HepG2 (cell line): ENCODE data around the gene UBE3D. TPM values are rescaled to one million over a fixed set of nuclear protein-coding genes. Genes with fewer than 3 reads are reported as not detected.

Experiments
- AHR ChIP-seq: IDR thresholded peaks from 2 replicates; pipeline ENCODE4 v1.6.1; 2018; ENCODE audit warnings: missing genetic modification reagents, missing compliant biosample characterization
- AKAP8 ChIP-seq: sonication (generic); formaldehyde crosslinking; IDR thresholded peaks from 2 replicates; pipeline ENCODE4 v1.5.1; 2020; ENCODE audit warnings: mild to moderate bottlenecking, missing genetic modification reagents
- EED ChIP-seq: sonication (generic); formaldehyde crosslinking; IDR thresholded peaks from 2 replicates; pipeline ENCODE4 v1.5.0; 2020; ENCODE audit warnings: mild to moderate bottlenecking, missing genetic modification reagents
- FOXM1 ChIP-seq: sonication (generic); formaldehyde crosslinking; IDR thresholded peaks from 2 replicates; pipeline ENCODE4 v1.5.0; 2020; ENCODE audit warnings: missing genetic modification reagents
- JUND ChIP-seq: sonication (generic); formaldehyde crosslinking; IDR thresholded peaks from 2 replicates; pipeline ENCODE4 v1.8.0; 2022; ENCODE audit warnings: mild to moderate bottlenecking, missing genetic modification reagents
- NAIF1 ChIP-seq: sonication (generic); formaldehyde crosslinking; IDR thresholded peaks from 2 replicates; pipeline ENCODE4 v1.5.0; 2020; ENCODE audit warnings: mild to moderate bottlenecking, missing genetic modification reagents, borderline replicate concordance
- SRF ChIP-seq: IDR thresholded peaks from 2 replicates; pipeline ENCODE4 v1.6.1; 2011; ENCODE audit warnings: mild to moderate bottlenecking, low read depth, low read length, moderate library complexity
- TCF7 ChIP-seq: sonication (generic); IDR thresholded peaks from 2 replicates; pipeline ENCODE4 v1.6.1; 2016; ENCODE audit warnings: antibody characterized with exemption, low read depth
- TSC22D2 ChIP-seq: sonication (generic); formaldehyde crosslinking; IDR thresholded peaks from 2 replicates; pipeline ENCODE4 v1.5.1; 2020; ENCODE audit warnings: missing genetic modification reagents, mild to moderate bottlenecking, borderline replicate concordance
- U2AF1 ChIP-seq: fragments of 200-400 bp; formaldehyde crosslinking; optimal IDR thresholded peaks from 2 replicates; pipeline ENCODE3; 2017; ENCODE audit warnings: mild to moderate bottlenecking, low read depth, low read length
- ZBTB8A ChIP-seq: sonication (generic); formaldehyde crosslinking; IDR thresholded peaks from 2 replicates; pipeline ENCODE4 v1.4.0; 2020; ENCODE audit warnings: mild to moderate bottlenecking, low read depth, missing genetic modification reagents, borderline replicate concordance
- ZNF383 ChIP-seq: sonication (generic); formaldehyde crosslinking; IDR thresholded peaks from 2 replicates; pipeline ENCODE4 v1.4.0; 2020; ENCODE audit warnings: missing genetic modification reagents, mild to moderate bottlenecking, borderline replicate concordance
- ZNF431 ChIP-seq: sonication (generic); formaldehyde crosslinking; IDR thresholded peaks from 2 replicates; pipeline ENCODE4 v1.9.0; 2022; ENCODE audit warnings: missing genetic modification reagents, low read depth, mild to moderate bottlenecking, borderline replicate concordance
- ZNF776 ChIP-seq: sonication (generic); formaldehyde crosslinking; IDR thresholded peaks from 2 replicates; pipeline ENCODE4 v1.4.0; 2020; ENCODE audit warnings: mild to moderate bottlenecking, missing genetic modification reagents
- ZNF777 ChIP-seq: sonication (generic); formaldehyde crosslinking; IDR thresholded peaks from 2 replicates; pipeline ENCODE4 v1.4.0; 2020; ENCODE audit warnings: missing genetic modification reagents
- ZSCAN31 ChIP-seq: sonication (generic); formaldehyde crosslinking; IDR thresholded peaks from 2 replicates; pipeline ENCODE4 v1.5.0; 2020; ENCODE audit warnings: low read depth, mild to moderate bottlenecking, missing genetic modification reagents
- polyA plus RNA-seq, 8 experiments: library from polyadenylated mRNA; depleted of rRNA in 3 of 8; stranded (reverse) in 7 of 8; unstranded in 1 of 8; fragments of >200 nt; fragmentation: Illumina TruSeq in 4 of 8; extraction: Trizol in 4 of 8; gene quantifications; 2 replicates each; pipeline versions ENCODE4 v1.2.1 to v1.2.3, GENCODE V29; 2011 to 2016; ENCODE audit warnings: low read depth in 4 of 8, missing spikeins in 1 of 8, mixed read lengths in 1 of 8; ENCODE audit not compliant: insufficient read depth in 1 of 8
- total RNA-seq, 5 experiments: library from RNA; depleted of rRNA; stranded (reverse); fragments of >200 nt; fragmentation: Illumina TruSeq; extraction: Trizol; gene quantifications; 2 replicates each; pipeline ENCODE4 v1.2.3, GENCODE V29; 2016; ENCODE audit warnings: low read depth in 1 of 5
- TF ChIP-seq, protein P1 (sequence below), 2 experiments: IDR thresholded peaks; 2 replicates each; pipeline ENCODE4 v1.6.1; 2011 to 2012; ENCODE audit warnings: low read length in 2 of 2, borderline replicate concordance in 1 of 2, low read depth in 1 of 2, mild to moderate bottlenecking in 1 of 2, moderate library complexity in 1 of 2
- TF ChIP-seq, protein P2 (sequence below): fragments of 450-650 bp; IDR thresholded peaks from 2 replicates; pipeline ENCODE4 v1.6.1; 2017
- TF ChIP-seq, protein P3 (sequence below): IDR thresholded peaks from 2 replicates; pipeline ENCODE4 v1.6.1; 2016; ENCODE audit warnings: low read depth, control low read depth
- TF ChIP-seq, protein P4 (sequence below), 2 experiments: sonication (generic) in 1 of 2; formaldehyde crosslinking in 1 of 2; IDR thresholded peaks; 2 replicates each; pipeline versions ENCODE4 v1.5.1 to v1.6.1; 2011 to 2020; ENCODE audit warnings: borderline replicate concordance in 1 of 2, low read depth in 1 of 2, low read length in 1 of 2, mild to moderate bottlenecking in 1 of 2, missing genetic modification reagents in 1 of 2, moderate library complexity in 1 of 2

The UBE3D gene
- total and polyA plus RNA-seq, 2 of the 13 experiments (the other 11 are each of a cell fraction or from before 2014, with no cell fraction given) = 5.1 to 11.4 TPM

DNA sequence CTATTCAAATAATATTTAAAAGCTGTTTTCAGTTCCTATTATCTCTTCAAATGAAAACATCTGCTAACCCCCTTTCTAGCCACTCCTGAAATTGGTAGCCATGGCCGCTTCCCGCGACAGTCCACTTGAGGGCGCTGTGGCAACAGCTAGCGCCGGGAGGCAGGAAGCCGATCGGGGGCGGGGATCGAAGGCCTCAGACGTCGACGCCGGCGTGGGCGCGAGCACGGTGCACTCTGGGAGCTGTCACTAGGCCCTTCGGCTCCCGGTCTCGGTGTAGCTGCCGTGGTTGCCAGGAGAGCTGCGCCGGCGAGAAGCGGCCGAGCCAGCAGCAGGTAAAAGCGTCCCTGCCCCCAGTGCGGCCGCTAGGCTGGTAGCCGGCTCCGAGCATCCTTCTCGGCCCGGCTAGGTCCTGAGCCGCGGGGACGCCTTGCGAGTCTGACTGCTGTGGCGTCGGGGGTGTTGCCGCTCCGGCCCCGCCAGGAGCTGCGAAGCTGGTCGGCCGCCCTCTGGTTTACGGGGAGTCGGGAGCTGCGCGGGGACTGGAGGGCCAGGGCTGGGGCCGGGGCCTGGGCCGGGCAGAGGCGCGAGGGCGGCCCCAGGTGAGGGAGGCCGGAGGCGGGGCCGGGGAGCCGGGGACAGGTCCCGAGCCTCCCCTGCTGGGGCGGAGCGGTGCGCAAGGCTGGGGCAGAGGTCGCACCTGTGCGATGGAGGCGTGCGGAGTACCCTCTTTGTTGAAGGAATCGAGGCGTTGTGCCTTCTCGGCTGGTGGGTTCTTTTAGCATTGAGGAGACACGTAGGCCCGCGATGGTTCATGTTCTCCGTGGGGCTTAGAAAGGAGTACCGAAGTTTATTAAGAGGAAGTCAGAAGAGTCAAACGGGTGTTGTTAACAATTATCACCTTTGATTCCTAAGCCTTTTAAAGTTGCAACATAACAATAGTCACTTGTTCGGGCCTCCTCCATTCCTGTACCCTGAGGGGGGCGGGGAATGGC is 2.1 kb upstream of the UBE3D start, which contains the start of gene DOP1A (continued):
- TF ChIP-seq, protein P1, sequence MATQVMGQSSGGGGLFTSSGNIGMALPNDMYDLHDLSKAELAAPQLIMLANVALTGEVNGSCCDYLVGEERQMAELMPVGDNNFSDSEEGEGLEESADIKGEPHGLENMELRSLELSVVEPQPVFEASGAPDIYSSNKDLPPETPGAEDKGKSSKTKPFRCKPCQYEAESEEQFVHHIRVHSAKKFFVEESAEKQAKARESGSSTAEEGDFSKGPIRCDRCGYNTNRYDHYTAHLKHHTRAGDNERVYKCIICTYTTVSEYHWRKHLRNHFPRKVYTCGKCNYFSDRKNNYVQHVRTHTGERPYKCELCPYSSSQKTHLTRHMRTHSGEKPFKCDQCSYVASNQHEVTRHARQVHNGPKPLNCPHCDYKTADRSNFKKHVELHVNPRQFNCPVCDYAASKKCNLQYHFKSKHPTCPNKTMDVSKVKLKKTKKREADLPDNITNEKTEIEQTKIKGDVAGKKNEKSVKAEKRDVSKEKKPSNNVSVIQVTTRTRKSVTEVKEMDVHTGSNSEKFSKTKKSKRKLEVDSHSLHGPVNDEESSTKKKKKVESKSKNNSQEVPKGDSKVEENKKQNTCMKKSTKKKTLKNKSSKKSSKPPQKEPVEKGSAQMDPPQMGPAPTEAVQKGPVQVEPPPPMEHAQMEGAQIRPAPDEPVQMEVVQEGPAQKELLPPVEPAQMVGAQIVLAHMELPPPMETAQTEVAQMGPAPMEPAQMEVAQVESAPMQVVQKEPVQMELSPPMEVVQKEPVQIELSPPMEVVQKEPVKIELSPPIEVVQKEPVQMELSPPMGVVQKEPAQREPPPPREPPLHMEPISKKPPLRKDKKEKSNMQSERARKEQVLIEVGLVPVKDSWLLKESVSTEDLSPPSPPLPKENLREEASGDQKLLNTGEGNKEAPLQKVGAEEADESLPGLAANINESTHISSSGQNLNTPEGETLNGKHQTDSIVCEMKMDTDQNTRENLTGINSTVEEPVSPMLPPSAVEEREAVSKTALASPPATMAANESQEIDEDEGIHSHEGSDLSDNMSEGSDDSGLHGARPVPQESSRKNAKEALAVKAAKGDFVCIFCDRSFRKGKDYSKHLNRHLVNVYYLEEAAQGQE (IDR thresholded peaks at IDR 0.05; ENCODE audit: borderline replicate concordance in 1 of 2, low read depth in 1 of 2, low read length in 2 of 2) = no peak
- TF ChIP-seq, protein P2, sequence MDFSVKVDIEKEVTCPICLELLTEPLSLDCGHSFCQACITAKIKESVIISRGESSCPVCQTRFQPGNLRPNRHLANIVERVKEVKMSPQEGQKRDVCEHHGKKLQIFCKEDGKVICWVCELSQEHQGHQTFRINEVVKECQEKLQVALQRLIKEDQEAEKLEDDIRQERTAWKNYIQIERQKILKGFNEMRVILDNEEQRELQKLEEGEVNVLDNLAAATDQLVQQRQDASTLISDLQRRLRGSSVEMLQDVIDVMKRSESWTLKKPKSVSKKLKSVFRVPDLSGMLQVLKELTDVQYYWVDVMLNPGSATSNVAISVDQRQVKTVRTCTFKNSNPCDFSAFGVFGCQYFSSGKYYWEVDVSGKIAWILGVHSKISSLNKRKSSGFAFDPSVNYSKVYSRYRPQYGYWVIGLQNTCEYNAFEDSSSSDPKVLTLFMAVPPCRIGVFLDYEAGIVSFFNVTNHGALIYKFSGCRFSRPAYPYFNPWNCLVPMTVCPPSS = no peak
- TF ChIP-seq ZNF777 = peak; percentile 95
- no peak for TF ChIP-seq FOXM1
- peak; percentile 87; the same call in 1 of the 2 replicates for TF ChIP-seq ZNF776 (CRISPR knock-in tag)
- peak; percentile 53; the same call in 1 of the 2 replicates for TF ChIP-seq AKAP8 (CRISPR knock-in tag)
- TF ChIP-seq, protein P3, sequence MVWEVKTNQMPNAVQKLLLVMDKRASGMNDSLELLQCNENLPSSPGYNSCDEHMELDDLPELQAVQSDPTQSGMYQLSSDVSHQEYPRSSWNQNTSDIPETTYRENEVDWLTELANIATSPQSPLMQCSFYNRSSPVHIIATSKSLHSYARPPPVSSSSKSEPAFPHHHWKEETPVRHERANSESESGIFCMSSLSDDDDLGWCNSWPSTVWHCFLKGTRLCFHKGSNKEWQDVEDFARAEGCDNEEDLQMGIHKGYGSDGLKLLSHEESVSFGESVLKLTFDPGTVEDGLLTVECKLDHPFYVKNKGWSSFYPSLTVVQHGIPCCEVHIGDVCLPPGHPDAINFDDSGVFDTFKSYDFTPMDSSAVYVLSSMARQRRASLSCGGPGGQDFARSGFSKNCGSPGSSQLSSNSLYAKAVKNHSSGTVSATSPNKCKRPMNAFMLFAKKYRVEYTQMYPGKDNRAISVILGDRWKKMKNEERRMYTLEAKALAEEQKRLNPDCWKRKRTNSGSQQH (CRISPR knock-in tag) = peak; percentile 56
- TF ChIP-seq U2AF1 = no peak
- TF ChIP-seq EED = peak; percentile 64; the same call in 1 of the 2 replicates
- no peak for TF ChIP-seq ZNF383 (CRISPR knock-in tag)
- 0 out of 2 replicates have a peak, but pooled peaks have one; percentile 49 for TF ChIP-seq ZSCAN31 (CRISPR knock-in tag)
- no peak for TF ChIP-seq ZBTB8A (CRISPR knock-in tag)
- no peak for TF ChIP-seq ZNF431 (CRISPR knock-in tag)
- TF ChIP-seq JUND (CRISPR knock-in tag) = no peak
- peak; percentile 52 for TF ChIP-seq AHR (CRISPR knock-in tag)
- TF ChIP-seq, protein P4, sequence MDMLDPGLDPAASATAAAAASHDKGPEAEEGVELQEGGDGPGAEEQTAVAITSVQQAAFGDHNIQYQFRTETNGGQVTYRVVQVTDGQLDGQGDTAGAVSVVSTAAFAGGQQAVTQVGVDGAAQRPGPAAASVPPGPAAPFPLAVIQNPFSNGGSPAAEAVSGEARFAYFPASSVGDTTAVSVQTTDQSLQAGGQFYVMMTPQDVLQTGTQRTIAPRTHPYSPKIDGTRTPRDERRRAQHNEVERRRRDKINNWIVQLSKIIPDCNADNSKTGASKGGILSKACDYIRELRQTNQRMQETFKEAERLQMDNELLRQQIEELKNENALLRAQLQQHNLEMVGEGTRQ (IDR thresholded peaks at IDR 0.05; ENCODE audit: low read depth, low read length) = no peak
- TF ChIP-seq, protein P4 (CRISPR knock-in tag; IDR thresholded peaks at IDR 0.05; ENCODE audit: borderline replicate concordance) = no peak
- TF ChIP-seq TCF7 = no peak
- no peak for TF ChIP-seq NAIF1 (CRISPR knock-in tag)
- no peak for TF ChIP-seq SRF
- TF ChIP-seq TSC22D2 (CRISPR knock-in tag) = peak; percentile 25; the same call in 1 of the 2 replicates
